IMR-90 (cell line): ENCODE data around the gene RAB3C. TPM values are rescaled to one million over a fixed set of nuclear protein-coding genes. Genes with fewer than 3 reads are reported as not detected.

Source experiments
- ATAC-seq: fragments of 200-7000 bp; cut with Tn5 transposase; 2 replicates; pipeline ENCODE4 v1.9.1; 2020; ENCODE audit warnings: low read depth, mild to moderate bottlenecking, moderate library complexity
- BruUV-seq: library from RNA; stranded (reverse); fragments of 400-500 nt; replicated peaks from 2 replicates; lab custom pipeline; 2021; lab: Mats Ljungman, UMichigan
- CTCF ChIA-PET: fragments of 300-600 bp; formaldehyde crosslinking; extraction: SDS; loops from one replicate; lab custom pipeline; 2021; ENCODE audit warnings: antibody characterized with exemption; lab: Yijun Ruan, JAX
- POLR2A ChIA-PET: fragments of 300-600 bp; sonication (Branson Sonifier 250); formaldehyde crosslinking; loops from one replicate; lab custom pipeline; 2022; ENCODE audit warnings: antibody characterized with exemption; ENCODE audit not compliant: unreplicated experiment; lab: Charles Lee
- DNase-seq: peaks from one replicate; pipeline ENCODE4 v3.0.0; 2013
- H2AFZ ChIP-seq: replicated peaks from 2 replicates; pipeline ENCODE3; 2013; ENCODE audit warnings: low read length, mild to moderate bottlenecking; ENCODE audit not compliant: poor library complexity
- H2AK5ac ChIP-seq: 2 replicates; pipeline ENCODE4 v1.6.1; 2013; ENCODE audit warnings: low read depth, low read length, inconsistent platforms
- H2AK9ac ChIP-seq: replicated peaks from 2 replicates; pipeline ENCODE3; 2013; ENCODE audit warnings: mild to moderate bottlenecking, low read depth, low read length, moderate library complexity; ENCODE audit not compliant: poor library complexity
- H2BK120ac ChIP-seq: 2 replicates; pipeline ENCODE4 v1.6.1; 2013; ENCODE audit warnings: low read depth, low read length, inconsistent platforms
- H2BK15ac ChIP-seq: 3 replicates; pipeline ENCODE4 v1.6.1; 2013; ENCODE audit warnings: low read depth, low read length, inconsistent platforms
- H2BK20ac ChIP-seq: 2 replicates; pipeline ENCODE4 v1.6.1; 2013; ENCODE audit warnings: low read depth, mild to moderate bottlenecking, inconsistent platforms, low read length, moderate library complexity
- H2BK5ac ChIP-seq: 2 replicates; pipeline ENCODE4 v1.6.1; 2013; ENCODE audit warnings: mild to moderate bottlenecking, low read depth, low read length, inconsistent platforms; ENCODE audit not compliant: poor library complexity, severe bottlenecking
- H3K14ac ChIP-seq: replicated peaks from 2 replicates; pipeline ENCODE4 v1.6.1; 2013; ENCODE audit warnings: low read depth, low read length, inconsistent platforms
- H3K18ac ChIP-seq: 2 replicates; pipeline ENCODE4 v1.6.1; 2013; ENCODE audit warnings: low read depth, low read length, control low read depth
- H3K23ac ChIP-seq: 2 replicates; pipeline ENCODE4 v1.6.1; 2013; ENCODE audit warnings: low read depth, low read length, inconsistent platforms
- H3K27ac ChIP-seq: 2 replicates; pipeline ENCODE4 v1.5.1; 2013; ENCODE audit warnings: mild to moderate bottlenecking, control low read depth, low read length; ENCODE audit not compliant: insufficient read depth
- H3K27me3 ChIP-seq: 2 replicates; pipeline ENCODE4 v1.6.1; 2013; ENCODE audit warnings: low read length; ENCODE audit not compliant: control insufficient read depth, insufficient read depth
- H3K36me3 ChIP-seq: 2 replicates; pipeline ENCODE4 v1.6.1; 2013; ENCODE audit warnings: low read length, mixed read lengths; ENCODE audit not compliant: control insufficient read depth, insufficient read depth
- H3K4ac ChIP-seq: 2 replicates; pipeline ENCODE4 v1.6.1; 2013; ENCODE audit warnings: low read depth, low read length, inconsistent platforms
- H3K4me1 ChIP-seq: 2 replicates; pipeline ENCODE4 v1.6.1; 2013; ENCODE audit warnings: low read length, mixed read lengths; ENCODE audit not compliant: control insufficient read depth, insufficient read depth
- H3K4me2 ChIP-seq: 2 replicates; pipeline ENCODE4 v1.6.1; 2013; ENCODE audit warnings: low read depth, mild to moderate bottlenecking, control low read depth, low read length, moderate library complexity
- H3K4me3 ChIP-seq: 2 replicates; pipeline ENCODE4 v1.5.1; 2013; ENCODE audit warnings: low read depth, mild to moderate bottlenecking, control low read depth, low read length, moderate library complexity; ENCODE audit not compliant: insufficient read depth
- H3K56ac ChIP-seq: 2 replicates; pipeline ENCODE4 v1.6.1; 2013; ENCODE audit warnings: low read length, inconsistent platforms; ENCODE audit not compliant: insufficient read depth; ENCODE audit errors: extremely low read depth
- H3K79me1 ChIP-seq, 2 experiments: 2 replicates each; pipeline ENCODE4 v1.6.1; 2013; ENCODE audit warnings: low read length in 2 of 2, inconsistent platforms in 1 of 2, low read depth in 1 of 2
- H3K9ac ChIP-seq: 2 replicates; pipeline ENCODE4 v1.6.1; 2013; ENCODE audit warnings: low read depth, low read length, control low read depth
- H3K9me1 ChIP-seq: 2 replicates; pipeline ENCODE4 v1.6.1; 2013; ENCODE audit warnings: low read length, inconsistent platforms; ENCODE audit not compliant: insufficient read depth
- H3K9me3 ChIP-seq: 2 replicates; pipeline ENCODE4 v1.6.1; 2013; ENCODE audit warnings: low read length; ENCODE audit not compliant: control insufficient read depth, insufficient read depth
- H4K20me1 ChIP-seq: 2 replicates; pipeline ENCODE4 v1.6.1; 2013; ENCODE audit warnings: low read length, inconsistent platforms; ENCODE audit not compliant: insufficient read depth
- H4K5ac ChIP-seq: 2 replicates; pipeline ENCODE4 v1.6.1; 2013; ENCODE audit warnings: mild to moderate bottlenecking, low read depth, low read length, control low read depth
- H4K8ac ChIP-seq, 2 experiments: 2 replicates each; pipeline ENCODE4 v1.6.1; 2013; ENCODE audit warnings: low read depth in 2 of 2, low read length in 2 of 2, control low read depth in 1 of 2, inconsistent platforms in 1 of 2
- H4K91ac ChIP-seq: 2 replicates; pipeline ENCODE4 v1.6.1; 2013; ENCODE audit warnings: low read depth, low read length, inconsistent platforms; ENCODE audit not compliant: insufficient read depth
- BHLHE40 ChIP-seq: fragments of 150-350 bp; IDR thresholded peaks from 2 replicates; pipeline ENCODE4 v1.6.1; 2016; ENCODE audit warnings: mild to moderate bottlenecking, low read depth, low read length
- CHD1 ChIP-seq: IDR thresholded peaks from 2 replicates; pipeline ENCODE4 v1.6.1; 2012; ENCODE audit warnings: low read depth, low read length, improper control_type of control experiment
- CTCF ChIP-seq: conservative IDR thresholded peaks from 2 replicates; pipeline ENCODE4 v1.5.1; 2012; ENCODE audit warnings: mild to moderate bottlenecking, low read depth, low read length, improper control_type of control experiment
- ELK1 ChIP-seq: fragments of 150-350 bp; IDR thresholded peaks from 2 replicates; pipeline ENCODE4 v1.6.1; 2016; ENCODE audit warnings: low read depth, mild to moderate bottlenecking, low read length, moderate library complexity, borderline replicate concordance
- MAZ ChIP-seq: IDR thresholded peaks from 2 replicates; pipeline ENCODE4 v1.6.1; 2012; ENCODE audit warnings: low read depth, mild to moderate bottlenecking, low read length, improper control_type of control experiment, moderate library complexity, borderline replicate concordance
- MXI1 ChIP-seq: IDR thresholded peaks from 2 replicates; pipeline ENCODE4 v1.6.1; 2012; ENCODE audit warnings: low read depth, mild to moderate bottlenecking, low read length, moderate library complexity, borderline replicate concordance
- NFE2L2 ChIP-seq: fragments of 150-350 bp; IDR thresholded peaks from 2 replicates; pipeline ENCODE4 v1.6.1; 2016; ENCODE audit warnings: low read depth, mild to moderate bottlenecking, low read length
- POLR2A ChIP-seq: IDR thresholded peaks from 2 replicates; pipeline ENCODE4 v1.6.1; 2012; ENCODE audit warnings: mild to moderate bottlenecking, low read depth, low read length
- RAD21 ChIP-seq: IDR thresholded peaks from 2 replicates; pipeline ENCODE4 v1.6.1; 2012; ENCODE audit warnings: low read length, improper control_type of control experiment
- SMC3 ChIP-seq: fragments of 150-350 bp; IDR thresholded peaks from 2 replicates; pipeline ENCODE4 v1.6.1; 2016; ENCODE audit warnings: low read depth, mild to moderate bottlenecking, antibody characterized with exemption, low read length, moderate library complexity
- USF2 ChIP-seq: fragments of 150-350 bp; IDR thresholded peaks from 2 replicates; pipeline ENCODE4 v1.6.1; 2017; ENCODE audit warnings: mild to moderate bottlenecking, antibody characterized with exemption, low read length, low read depth
- dilution Hi-C: fragments of 300-500 bp; cut with HindIII; formaldehyde crosslinking; loops from one replicate; pipeline ENCODE4 v1.14.3; 2018; ENCODE audit warnings: low sequenced_read_pairs; ENCODE audit not compliant: unreplicated experiment
- in situ Hi-C: fragments of 300-500 bp; cut with MboI; formaldehyde crosslinking; loops from 3 replicates; pipeline ENCODE4 v1.14.3; 2019; ENCODE audit warnings: low sequenced_read_pairs, inconsistent platforms, mixed read lengths
- intact Hi-C: fragments of 100-400 bp; cut with micrococcal nuclease; formaldehyde crosslinking; loops from 2 replicates; pipeline ENCODE4 v1.10.0; 2022
- polyA plus RNA-seq, 3 experiments: library from polyadenylated mRNA; depleted of rRNA; stranded (reverse); fragments of >200 nt; gene quantifications; 2 replicates each; pipeline ENCODE4 v1.2.3, GENCODE V29; 2012; ENCODE audit warnings: low replicate concordance in 1 of 3
- total RNA-seq: library from RNA; depleted of rRNA; stranded (reverse); fragments of >200 nt; gene quantifications from 2 replicates; pipeline ENCODE4 v1.2.3, GENCODE V29; 2012

The RAB3C gene
- total and polyA plus RNA-seq, 2 of the 4 experiments (the other 2 are of a cell fraction) = not detected

DNA sequence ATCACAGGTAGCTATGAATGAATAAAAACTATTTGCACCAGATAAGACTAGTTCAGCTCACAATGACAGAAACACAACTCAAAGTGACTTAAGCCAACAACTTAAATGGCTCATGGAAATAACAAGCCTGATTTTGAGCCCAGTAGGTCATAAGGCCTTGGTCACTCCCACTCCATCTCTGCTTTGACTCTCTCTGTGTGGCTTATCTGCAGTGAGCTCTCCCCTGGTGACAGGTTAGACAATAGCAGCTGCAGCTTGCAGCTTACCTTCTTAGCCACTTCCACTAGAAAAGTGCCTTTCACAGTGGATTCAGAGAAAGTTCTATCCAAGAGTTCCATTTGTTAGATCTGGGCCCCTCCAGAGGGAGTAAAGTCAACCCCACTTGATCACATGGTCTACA is 315.7 kb downstream of the RAB3C start:
- no peak overlapping the region for H3K56ac ChIP-seq
- dilution Hi-C loops (no loop called here), intact Hi-C loops (no loop called here), in situ Hi-C loops (loop anchor here (10.0 to 25.0 kb wide), 2 partner anchors 106 to 464 kb away; no protein-coding TSS in a partner anchor)
- H4K91ac ChIP-seq = no peak overlapping the region
- H2AK9ac ChIP-seq = no peak overlapping the region
- no peak overlapping the region for H3K4ac ChIP-seq
- H4K8ac ChIP-seq = no peak overlapping the region
- no peaks in the 10 kb centered on the region for H3K36me3 ChIP-seq
- ATAC-seq = no peak
- no peak overlapping the region for H3K27ac ChIP-seq
- H2AK5ac ChIP-seq = no peak overlapping the region
- H4K5ac ChIP-seq = no peak overlapping the region
- H3K23ac ChIP-seq = no peak overlapping the region
- H3K14ac ChIP-seq = no peak overlapping the region
- peaks cover 10% of the 10 kb centered on the region for H3K27me3 ChIP-seq
- no peaks in the 10 kb centered on the region for H3K4me1 ChIP-seq
- H4K20me1 ChIP-seq = no peaks in the 10 kb centered on the region
- H2BK120ac ChIP-seq = no peak overlapping the region
- H3K9ac ChIP-seq = no peak overlapping the region
- no peak overlapping the region for H2BK5ac ChIP-seq
- H2AFZ ChIP-seq = no peak overlapping the region
- CTCF ChIA-PET = interaction anchor here (1.0 kb wide), 1 partner anchor 120 kb away, joined by 3 read pairs; no protein-coding TSS in a partner anchor
- no peaks in the 10 kb centered on the region for H3K79me1 ChIP-seq
- no peak overlapping the region for H3K4me3 ChIP-seq
- no peaks in the 10 kb centered on the region for H3K9me1 ChIP-seq
- no peak overlapping the region for H3K18ac ChIP-seq
- no TSS peak for BruUV-seq
- no peak for DNase-seq
- no peak overlapping the region for H3K4me2 ChIP-seq
- TF ChIP-seq NFE2L2 (no peak), USF2 (no peak), POLR2A (no peak), BHLHE40 (no peak), MXI1 (no peak), CHD1 (no peak), MAZ (no peak), SMC3 (no peak), CTCF (no peak), ELK1 (no peak), RAD21 (no peak)
- no peaks in the 10 kb centered on the region for H3K9me3 ChIP-seq
- no peak overlapping the region for H2BK15ac ChIP-seq
- POLR2A ChIA-PET = no interaction called here
- no peak overlapping the region for H2BK20ac ChIP-seq
